ENCODE measurements around the gene IL23R. TPM values are rescaled to one million over a fixed set of nuclear protein-coding genes. Genes with fewer than 3 reads are reported as not detected.

IL23R gene
- total RNA-seq, 2 experiments from 2014 or later = 12.2 to 14.9 TPM

- Mint-ChIP-seq H3K36me3 (ENCODE audit: low read depth) (peaks cover 42% of the 10 kb centered on the region), H3K4me3 (no peak overlapping the region), H3K9me3 (peaks cover 12% of the 10 kb centered on the region), H3K27ac (no peak overlapping the region), H3K4me1 (ENCODE audit: low read depth) (peaks cover 2% of the 10 kb centered on the region), H3K27me3 (ENCODE audit: low read depth) (peaks cover 5% of the 10 kb centered on the region)
- CTCF ChIA-PET = no interaction called here
- DNase-seq = no peak
- intact Hi-C loops (cut with micrococcal nuclease) = no loop called here
Measured at GRCh38 chr1:67250051-67250653, 83.9 kb downstream of the IL23R start.

- DNase-seq = no peak
- H3K36me3 Mint-ChIP-seq (ENCODE audit: low read depth) = peaks cover 20% of the 10 kb centered on the region
- peaks cover 2% of the 10 kb centered on the region for H3K4me1 Mint-ChIP-seq (ENCODE audit: low read depth)
- H3K9me3 Mint-ChIP-seq = peaks cover 2% of the 10 kb centered on the region
- H3K27ac Mint-ChIP-seq = no peak overlapping the region
- CTCF ChIA-PET = interaction anchor here (0.7 to 1.3 kb wide), 2 partner anchors 11 to 43 kb away, joined by 3 to 4 read pairs; no protein-coding TSS in a partner anchor
- peaks cover 2% of the 10 kb centered on the region for H3K27me3 Mint-ChIP-seq (ENCODE audit: low read depth)
- intact Hi-C loops (cut with micrococcal nuclease) = no loop called here
- no peak overlapping the region for H3K4me3 Mint-ChIP-seq
Measured at GRCh38 chr1:67256291-67257172, 90.3 kb downstream of the IL23R start.

DNA sequence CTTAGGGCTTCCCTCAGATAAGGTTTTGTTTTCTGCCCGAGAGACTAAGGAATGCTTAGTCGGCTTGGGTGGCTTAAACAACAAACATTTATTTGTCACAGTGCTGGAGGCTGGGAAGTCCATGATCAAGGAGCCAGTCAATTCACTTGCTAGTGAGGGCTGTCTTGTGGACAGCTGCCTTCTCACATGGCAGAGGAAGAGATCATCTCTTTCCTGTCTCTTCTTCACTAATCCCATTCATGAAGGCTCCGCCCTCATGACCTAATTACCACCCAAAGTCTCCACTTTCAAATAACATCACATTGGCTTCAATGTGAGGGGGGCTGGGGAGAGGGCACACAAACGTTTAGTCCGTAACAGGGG lies 90.9 kb downstream of the IL23R start:
- peaks cover 1% of the 10 kb centered on the region for H3K9me3 Mint-ChIP-seq
- intact Hi-C loops (cut with micrococcal nuclease) = no loop called here
- peaks cover 8% of the 10 kb centered on the region for H3K4me1 Mint-ChIP-seq (ENCODE audit: low read depth)
- H3K4me3 Mint-ChIP-seq = no peak overlapping the region
- CTCF ChIA-PET = interaction anchor here (1.3 kb wide), 1 partner anchor 44 kb away, joined by 4 read pairs; no protein-coding TSS in a partner anchor
- DNase-seq = no peak
- H3K27me3 Mint-ChIP-seq (ENCODE audit: low read depth) = peaks cover 2% of the 10 kb centered on the region
- peaks cover 16% of the 10 kb centered on the region for H3K36me3 Mint-ChIP-seq (ENCODE audit: low read depth)
- no peak overlapping the region for H3K27ac Mint-ChIP-seq

GRCh38 chr1:67261680-67262079 lies 95.4 kb downstream of the IL23R start:
- intact Hi-C loops (cut with micrococcal nuclease) = loop anchor here (1.0 to 2.0 kb wide), 3 partner anchors 13 to 72 kb away; no protein-coding TSS in a partner anchor
- H3K4me3 Mint-ChIP-seq = no peak overlapping the region
- H3K9me3 Mint-ChIP-seq = no peaks in the 10 kb centered on the region
- DNase-seq = peak; percentile 68
- CTCF ChIA-PET = interaction anchor here (0.5 to 1.7 kb wide), 15 partner anchors 10 to 955 kb away, joined by 3 to 8 read pairs (median 3); no protein-coding TSS in a partner anchor
- no peaks in the 10 kb centered on the region for H3K27me3 Mint-ChIP-seq (ENCODE audit: low read depth)
- no peak overlapping the region for H3K27ac Mint-ChIP-seq
- peaks cover 26% of the 10 kb centered on the region for H3K4me1 Mint-ChIP-seq (ENCODE audit: low read depth)
- H3K36me3 Mint-ChIP-seq (ENCODE audit: low read depth) = peaks cover 3% of the 10 kb centered on the region

GRCh38 chr1:67262735-67263134 lies 96.5 kb downstream of the IL23R start:
- CTCF ChIA-PET = interaction anchor here (0.6 to 1.7 kb wide), 10 partner anchors 9 to 114 kb away, joined by 3 to 8 read pairs (median 4); no protein-coding TSS in a partner anchor
- Mint-ChIP-seq H3K9me3 (no peaks in the 10 kb centered on the region), H3K4me3 (no peak overlapping the region), H3K27ac (no peak overlapping the region), H3K36me3 (ENCODE audit: low read depth) (no peaks in the 10 kb centered on the region), H3K27me3 (ENCODE audit: low read depth) (no peaks in the 10 kb centered on the region), H3K4me1 (ENCODE audit: low read depth) (peaks cover 26% of the 10 kb centered on the region)
- intact Hi-C loops (cut with micrococcal nuclease) = no loop called here
- DNase-seq = no peak

DNA sequence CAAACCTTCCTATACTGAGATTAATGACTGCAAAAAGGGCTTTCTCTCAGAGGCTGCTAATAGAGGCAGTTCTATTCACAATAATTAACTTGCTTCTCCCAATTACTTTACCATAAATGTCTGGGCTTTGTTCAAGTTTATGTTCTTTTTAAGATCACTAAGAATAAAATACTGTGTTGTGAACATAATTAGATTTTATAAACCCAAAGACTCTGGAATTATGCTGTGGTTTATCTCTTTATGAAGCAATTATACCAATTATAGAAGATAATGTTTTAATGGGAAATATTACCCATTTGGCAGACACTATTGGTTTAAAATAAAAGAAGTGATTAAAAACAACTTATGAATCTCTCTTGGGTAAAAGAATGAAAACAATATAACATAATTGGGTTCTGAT lies 97.9 kb downstream of the IL23R start:
- H3K36me3 Mint-ChIP-seq (ENCODE audit: low read depth) = no peaks in the 10 kb centered on the region
- H3K4me1 Mint-ChIP-seq (ENCODE audit: low read depth) = peaks cover 26% of the 10 kb centered on the region
- no peak overlapping the region for H3K27ac Mint-ChIP-seq
- intact Hi-C loops (cut with micrococcal nuclease) = no loop called here
- DNase-seq = no peak
- no peak overlapping the region for H3K4me3 Mint-ChIP-seq
- no peaks in the 10 kb centered on the region for H3K9me3 Mint-ChIP-seq
- CTCF ChIA-PET = interaction anchor here (0.6 kb wide), 2 partner anchors 22 to 94 kb away, joined by 3 to 6 read pairs; no protein-coding TSS in a partner anchor
- no peaks in the 10 kb centered on the region for H3K27me3 Mint-ChIP-seq (ENCODE audit: low read depth)

GRCh38 chr1:67264899-67265298 lies 98.6 kb downstream of the IL23R start:
- intact Hi-C loops (cut with micrococcal nuclease) = no loop called here
- no peaks in the 10 kb centered on the region for H3K9me3 Mint-ChIP-seq
- peak overlapping the region; percentile 56 for H3K27ac Mint-ChIP-seq
- CTCF ChIA-PET = no interaction called here
- no peak for DNase-seq
- no peak overlapping the region for H3K4me3 Mint-ChIP-seq
- H3K4me1 Mint-ChIP-seq (ENCODE audit: low read depth) = peaks cover 26% of the 10 kb centered on the region
- peaks cover 3% of the 10 kb centered on the region for H3K36me3 Mint-ChIP-seq (ENCODE audit: low read depth)
- H3K27me3 Mint-ChIP-seq (ENCODE audit: low read depth) = no peaks in the 10 kb centered on the region

GRCh38 chr1:67269061-67269460 lies 102.8 kb downstream of the IL23R start:
- no peak for DNase-seq
- peaks cover 37% of the 10 kb centered on the region for H3K36me3 Mint-ChIP-seq (ENCODE audit: low read depth)

GRCh38 chr1:67270541-67270940 lies 104.3 kb downstream of the IL23R start:
- intact Hi-C loops (cut with micrococcal nuclease) = loop anchor here (5.0 kb wide), 2 partner anchors 338 to 898 kb away; no protein-coding TSS in a partner anchor

More at GRCh38 chr1:67269061-67269460, 102.8 kb downstream of the IL23R start:
- no peaks in the 10 kb centered on the region for H3K27me3 Mint-ChIP-seq (ENCODE audit: low read depth)
- H3K4me1 Mint-ChIP-seq (ENCODE audit: low read depth) = peaks cover 43% of the 10 kb centered on the region
- CTCF ChIA-PET = no interaction called here
- intact Hi-C loops (cut with micrococcal nuclease) = no loop called here
- peaks cover 20% of the 10 kb centered on the region for H3K9me3 Mint-ChIP-seq
- H3K4me3 Mint-ChIP-seq = no peak overlapping the region
- H3K27ac Mint-ChIP-seq = no peak overlapping the region

GRCh38 chr1:67273591-67273990 lies 107.3 kb downstream of the IL23R start:
- Mint-ChIP-seq H3K9me3 (peaks cover 35% of the 10 kb centered on the region), H3K4me1 (ENCODE audit: low read depth) (peaks cover 55% of the 10 kb centered on the region), H3K27ac (peak overlapping the region; percentile 90), H3K4me3 (no peak overlapping the region), H3K27me3 (ENCODE audit: low read depth) (no peaks in the 10 kb centered on the region), H3K36me3 (ENCODE audit: low read depth) (peaks cover 56% of the 10 kb centered on the region)
- CTCF ChIA-PET = interaction anchor here (1.0 to 3.5 kb wide), 6 partner anchors 11 to 124 kb away, joined by 3 to 24 read pairs (median 4); no protein-coding TSS in a partner anchor
- intact Hi-C loops (cut with micrococcal nuclease) = loop anchor here (5.0 kb wide), 2 partner anchors 341 to 901 kb away; no protein-coding TSS in a partner anchor
- DNase-seq = no peak

More at GRCh38 chr1:67270541-67270940, 104.3 kb downstream of the IL23R start:
- H3K36me3 Mint-ChIP-seq (ENCODE audit: low read depth) = peaks cover 42% of the 10 kb centered on the region
- peak overlapping the region; percentile 2 for H3K27ac Mint-ChIP-seq
- H3K9me3 Mint-ChIP-seq = peaks cover 23% of the 10 kb centered on the region
- H3K27me3 Mint-ChIP-seq (ENCODE audit: low read depth) = no peaks in the 10 kb centered on the region
- H3K4me3 Mint-ChIP-seq = no peak overlapping the region
- CTCF ChIA-PET = interaction anchor here (1.2 to 3.0 kb wide), 2 partner anchors 10 to 56 kb away, joined by 3 to 9 read pairs; no protein-coding TSS in a partner anchor
- peaks cover 45% of the 10 kb centered on the region for H3K4me1 Mint-ChIP-seq (ENCODE audit: low read depth)
- peak; percentile 48 for DNase-seq

DNA sequence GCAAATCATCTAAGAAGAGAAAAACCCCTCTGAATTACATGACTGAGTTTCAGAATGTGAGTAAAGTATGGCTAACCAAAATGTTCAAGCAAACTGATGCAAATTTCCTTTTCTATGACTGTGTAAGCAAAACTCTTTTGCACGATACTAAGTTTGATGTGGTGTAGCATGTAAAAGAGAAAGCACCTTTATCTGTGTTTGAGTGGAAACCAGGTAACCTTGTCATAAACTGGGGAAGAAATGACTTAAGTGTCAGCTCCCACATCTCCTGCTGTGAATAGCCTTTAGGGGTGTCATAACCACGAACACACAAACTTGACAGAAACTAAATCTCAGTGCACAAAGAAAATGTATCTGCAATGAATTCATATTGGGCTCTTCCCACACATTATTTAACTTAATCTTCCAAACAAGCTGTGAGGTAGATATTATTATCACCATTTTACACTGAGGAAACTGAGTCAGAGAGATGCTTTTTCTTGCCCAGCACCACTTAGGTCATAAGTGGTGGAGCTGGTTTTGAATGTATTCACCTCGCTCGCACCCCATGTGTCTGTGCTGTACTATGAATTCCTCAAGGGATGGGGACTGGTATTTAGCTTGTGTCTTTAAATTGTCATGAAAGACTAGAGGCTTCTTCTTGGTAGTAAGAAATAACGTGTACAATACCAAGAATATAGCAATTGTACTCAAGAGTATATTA lies 108.5 kb downstream of the IL23R start:
- Mint-ChIP-seq H3K27me3 (ENCODE audit: low read depth) (no peaks in the 10 kb centered on the region), H3K9me3 (peaks cover 35% of the 10 kb centered on the region), H3K36me3 (ENCODE audit: low read depth) (peaks cover 54% of the 10 kb centered on the region), H3K4me3 (no peak overlapping the region), H3K4me1 (ENCODE audit: low read depth) (peaks cover 55% of the 10 kb centered on the region), H3K27ac (peak overlapping the region; percentile 90)
- intact Hi-C loops (cut with micrococcal nuclease) = loop anchor here (1.0 to 5.0 kb wide), 16 partner anchors 12 to 991 kb away; partner anchors contain the start of gene GADD45A
- CTCF ChIA-PET = interaction anchor here (0.6 to 3.5 kb wide), 13 partner anchors 10 to 408 kb away, joined by 3 to 24 read pairs (median 4); no protein-coding TSS in a partner anchor
- peak; percentile 55 for DNase-seq

Measured in activated naive CD4-positive, alpha-beta T cell treated with anti-CD3 and anti-CD28 coated beads for 36 hours (primary cell).